ENCODE results near the gene CROCC2.

- TF ChIP-seq CTCF (IDR thresholded peaks at IDR 0.05) (no peak), EZH2 (IDR thresholded peaks at IDR 0.05; ENCODE audit: borderline replicate concordance, insufficient read depth, low read depth, low read length, poor library complexity, severe bottlenecking) (no peak)
Observed at GRCh38 chr2:240961910-240962299, 55.8 kb downstream of the CROCC2 start.

Data from B cell (primary cell).